ENCODE measurements around the gene CPNE5.

The CPNE5 gene

DNA sequence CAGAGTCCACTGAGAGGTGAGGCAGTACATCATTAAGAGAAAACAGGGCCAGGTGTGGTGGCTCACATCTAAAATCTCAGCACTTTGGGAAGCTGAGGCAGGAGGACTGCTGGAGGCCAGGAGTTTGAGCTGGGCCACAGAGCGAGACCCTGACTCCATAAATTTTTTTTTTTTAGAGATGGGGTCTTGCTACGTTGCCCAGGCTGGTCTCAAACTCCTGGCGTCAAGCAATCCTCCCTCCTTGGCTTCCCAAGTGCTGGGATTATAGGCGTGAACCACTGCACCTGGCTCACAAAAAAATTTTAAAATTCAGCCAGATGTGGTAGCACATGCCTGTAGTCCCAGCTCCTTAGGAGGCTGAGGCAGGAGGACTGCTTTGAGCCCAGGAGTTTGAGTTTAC is 18.1 kb upstream of the CPNE5 start:
- no peak for DNase-seq

DNA sequence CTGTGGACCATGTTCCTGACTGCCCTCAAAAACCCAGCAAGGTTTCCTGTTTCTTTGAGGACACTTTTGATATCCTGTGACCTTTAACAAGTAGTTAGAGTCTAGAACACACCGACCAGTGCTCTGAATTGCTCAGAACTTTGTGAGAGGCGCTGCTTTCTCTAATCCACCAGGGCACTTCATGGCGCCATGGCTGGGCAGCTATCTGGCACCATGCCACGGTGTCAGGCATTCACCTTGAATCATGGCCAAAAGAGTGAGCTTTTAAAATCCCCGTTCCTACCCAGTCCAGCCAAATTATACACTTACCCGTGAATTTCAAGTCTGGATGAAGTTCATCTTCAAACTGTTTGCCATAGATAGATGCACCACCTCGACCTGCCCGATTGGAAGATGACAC is 17.0 kb upstream of the CPNE5 start:
- DNase-seq = no peak

DNA sequence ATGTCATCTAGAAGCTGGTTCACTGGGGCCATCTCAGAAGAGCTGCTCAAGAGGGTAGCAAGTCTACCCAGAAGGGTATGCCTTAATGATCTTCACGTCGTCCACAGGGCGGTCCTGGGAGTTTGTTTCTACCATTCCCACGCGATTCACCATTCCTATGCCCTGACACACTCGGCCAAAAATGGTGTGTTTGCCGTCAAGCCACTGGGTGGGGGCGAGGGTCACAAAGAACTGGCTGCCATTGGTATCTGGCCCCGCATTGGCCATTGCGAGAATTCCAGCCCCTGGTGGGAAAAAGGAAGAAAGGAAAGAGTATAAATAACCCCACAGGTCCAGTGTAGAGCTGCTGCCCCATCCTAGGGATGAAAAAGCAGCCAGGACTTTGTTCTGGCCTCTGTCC is 16.5 kb upstream of the CPNE5 start:
- DNase-seq = no peak

DNA sequence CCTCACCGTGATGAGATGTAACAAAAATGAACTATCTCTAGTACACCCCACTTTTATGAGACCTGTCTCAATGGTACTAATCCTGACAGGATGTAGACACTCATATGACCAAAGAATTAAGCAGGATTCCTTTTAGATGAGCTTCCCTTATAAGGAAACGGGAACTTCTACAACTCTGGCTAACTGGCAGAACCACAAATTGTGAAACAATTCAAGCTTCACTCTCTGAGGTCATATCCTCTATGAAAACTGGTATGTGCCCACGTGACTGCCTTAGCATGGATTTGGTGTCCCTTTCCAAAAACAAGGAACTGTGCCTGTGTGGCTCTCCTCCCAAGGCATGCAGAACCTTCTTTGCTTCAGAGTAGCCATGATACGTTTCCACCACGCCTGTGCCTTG is 14.1 kb upstream of the CPNE5 start:
- DNase-seq = peak; percentile 83

DNA sequence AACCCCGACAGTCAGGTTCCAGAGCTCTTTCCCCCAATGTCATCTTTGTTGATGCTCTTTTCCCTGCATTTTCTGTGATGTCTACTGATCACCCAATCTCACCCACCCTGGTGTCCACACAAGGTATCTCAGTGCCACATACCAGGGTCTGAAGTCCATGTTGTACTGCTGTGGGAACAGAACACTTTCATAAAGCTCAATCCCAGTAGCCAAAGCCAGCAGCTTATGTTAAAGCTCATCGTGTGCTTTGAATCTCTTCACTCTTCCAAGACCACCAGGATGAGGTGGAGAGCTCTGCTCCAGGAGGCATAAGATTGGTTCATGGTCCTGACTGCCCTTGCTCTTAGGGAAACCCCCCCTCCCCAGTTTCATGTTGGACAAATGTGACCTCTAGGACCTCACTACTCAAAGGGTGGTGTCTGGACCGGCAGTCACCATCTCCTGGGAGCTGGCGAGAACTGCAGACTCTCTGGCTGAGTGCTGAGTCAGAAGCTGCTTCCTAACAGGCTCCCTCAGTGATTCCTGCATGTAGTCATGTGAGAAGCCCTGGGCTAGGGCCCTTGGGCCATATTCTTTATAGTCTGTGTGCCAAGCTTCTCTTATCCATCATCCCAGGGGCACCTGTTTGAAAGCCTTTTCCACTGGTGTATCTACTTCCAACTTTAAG is 13.4 kb upstream of the CPNE5 start:
- peak; percentile 59 for DNase-seq

DNA sequence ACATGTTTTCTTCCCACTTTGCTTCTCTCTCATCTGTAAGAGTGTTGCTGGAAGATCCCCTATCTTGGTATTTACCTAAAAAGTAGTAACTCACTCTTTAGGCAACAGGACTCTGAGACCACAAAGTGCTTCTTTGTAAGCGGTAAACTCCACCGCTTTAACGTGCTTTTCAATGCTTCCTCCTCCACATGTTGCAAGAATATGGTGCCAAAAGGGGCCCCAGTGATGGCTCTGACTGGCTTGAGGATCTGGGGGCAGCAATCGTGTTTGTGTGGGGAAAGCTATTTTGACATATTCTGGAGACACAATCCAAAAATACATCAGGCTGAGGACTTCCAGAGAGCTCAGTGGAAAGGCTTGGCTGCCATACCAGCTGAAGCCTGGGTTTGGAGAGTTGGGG is 12.4 kb upstream of the CPNE5 start:
- DNase-seq = no peak

DNA sequence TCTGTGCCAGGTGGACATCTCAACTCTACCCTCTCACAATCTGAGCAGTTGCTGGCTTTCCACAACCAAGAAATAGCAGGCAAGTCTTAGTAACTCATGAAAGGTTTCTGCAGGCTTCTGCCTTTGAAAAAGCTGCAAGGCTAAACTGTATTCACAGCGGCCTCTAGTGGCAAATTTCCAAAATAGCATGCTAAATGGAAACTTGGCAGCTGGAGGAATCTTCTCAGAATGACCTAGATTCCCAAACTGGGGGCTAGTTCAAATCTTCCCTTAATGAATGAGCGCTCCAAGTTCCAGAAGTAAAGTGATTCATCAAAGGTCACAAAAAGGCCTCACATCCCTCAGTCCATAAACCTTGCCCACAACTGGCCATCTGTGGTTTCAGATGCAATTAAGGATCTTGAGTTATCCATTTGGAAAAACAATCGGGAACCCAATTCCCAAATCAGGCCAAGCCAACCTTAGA is 11.9 kb upstream of the CPNE5 start:
- DNase-seq = peak; percentile 65

DNA sequence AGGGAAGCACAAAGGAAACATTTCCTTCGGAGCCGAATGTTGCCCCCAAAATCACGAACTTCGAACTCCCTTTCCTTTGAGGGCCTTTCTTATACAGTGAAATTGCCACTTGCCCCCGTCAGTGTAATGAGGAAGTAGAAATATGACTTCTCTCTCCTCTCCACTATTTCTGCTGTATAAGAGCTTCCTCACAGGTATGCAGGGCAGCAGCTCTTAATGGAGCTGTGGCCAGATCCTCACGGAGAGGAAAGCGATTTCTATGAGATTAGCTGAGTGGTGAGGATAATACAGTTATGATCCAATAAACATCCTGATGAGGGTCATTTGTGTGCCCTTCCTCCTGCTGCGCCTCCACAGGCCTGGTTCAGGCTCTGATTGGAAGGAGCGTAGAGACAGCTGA is 10.8 kb upstream of the CPNE5 start:
- DNase-seq = no peak

DNA sequence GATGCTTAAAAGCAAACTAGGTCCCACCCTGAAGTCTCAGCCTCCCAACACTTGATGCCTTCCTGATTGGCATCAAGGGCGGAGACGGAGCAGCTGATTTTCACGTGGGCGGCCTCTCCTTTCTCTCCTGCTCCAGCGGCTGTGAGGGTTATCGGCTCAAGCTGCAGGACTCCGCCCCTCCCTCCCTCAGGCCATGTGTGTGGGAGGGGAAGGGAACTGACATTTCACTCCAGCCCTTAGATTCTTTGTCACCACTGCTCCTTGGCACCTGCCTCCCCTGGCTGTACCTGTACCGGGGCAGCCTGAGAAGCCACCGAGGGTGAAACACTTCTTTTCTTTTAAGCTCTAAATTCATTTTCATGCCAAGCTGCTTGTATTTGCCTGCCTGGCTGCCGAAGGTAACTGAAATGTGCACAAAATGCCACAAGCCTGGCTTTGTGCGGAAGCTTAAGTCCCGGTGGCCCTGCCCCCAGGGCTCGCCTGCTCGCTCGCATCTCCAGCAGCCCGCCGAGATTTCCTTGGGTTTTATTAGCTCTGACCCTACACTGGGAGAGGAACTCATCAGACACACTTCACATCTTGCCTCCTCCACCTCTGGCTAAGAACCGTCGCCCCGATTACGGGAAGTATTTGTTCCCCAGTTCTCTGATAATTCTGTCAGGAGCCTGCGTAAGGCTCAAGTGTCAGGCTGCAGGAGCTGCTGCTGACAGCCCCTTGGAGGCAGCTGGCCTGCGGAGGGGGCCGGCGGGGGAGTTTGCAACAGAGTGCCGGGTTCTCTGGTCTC is 9.6 kb upstream of the CPNE5 start:
- DNase-seq = no peak

DNA sequence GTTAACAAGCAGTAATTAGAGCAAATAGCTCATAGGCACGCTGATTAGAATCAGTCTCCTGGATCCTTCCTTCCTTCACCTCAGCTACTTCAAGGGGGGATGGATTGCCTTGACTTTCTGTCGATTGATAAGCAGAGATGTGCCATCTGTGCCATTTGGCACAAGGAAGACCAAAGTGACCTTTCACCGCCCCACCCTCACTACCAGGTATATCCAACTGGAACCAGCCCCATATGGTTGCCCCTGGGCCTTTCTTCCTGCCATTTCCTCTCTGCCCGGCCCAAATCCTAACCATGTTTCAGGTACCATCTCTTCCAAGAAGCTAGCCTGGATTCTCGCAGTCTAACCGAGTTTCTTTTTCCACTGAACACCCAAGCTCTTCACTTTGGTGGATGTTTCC is 8.7 kb upstream of the CPNE5 start:
- no peak for DNase-seq

DNA sequence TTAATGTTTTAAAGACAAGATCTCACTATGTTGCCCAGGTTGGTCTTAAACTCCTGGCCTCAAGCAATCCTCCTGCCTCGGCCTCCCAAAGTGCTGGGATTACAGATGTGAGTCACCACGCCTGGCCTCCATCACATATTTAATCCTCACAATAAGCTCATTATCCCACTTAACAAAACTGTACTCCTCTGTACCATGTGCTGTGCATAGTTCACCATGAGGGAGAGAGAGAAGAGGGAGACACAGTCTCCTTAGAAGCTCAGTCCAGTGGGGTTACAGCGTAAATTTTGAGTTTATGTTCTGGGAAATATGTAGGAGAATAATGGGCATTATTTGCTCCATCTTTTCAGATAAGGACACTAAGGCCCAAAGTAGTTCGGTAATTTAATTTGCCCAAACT is 7.9 kb upstream of the CPNE5 start:
- no peak for DNase-seq

DNA sequence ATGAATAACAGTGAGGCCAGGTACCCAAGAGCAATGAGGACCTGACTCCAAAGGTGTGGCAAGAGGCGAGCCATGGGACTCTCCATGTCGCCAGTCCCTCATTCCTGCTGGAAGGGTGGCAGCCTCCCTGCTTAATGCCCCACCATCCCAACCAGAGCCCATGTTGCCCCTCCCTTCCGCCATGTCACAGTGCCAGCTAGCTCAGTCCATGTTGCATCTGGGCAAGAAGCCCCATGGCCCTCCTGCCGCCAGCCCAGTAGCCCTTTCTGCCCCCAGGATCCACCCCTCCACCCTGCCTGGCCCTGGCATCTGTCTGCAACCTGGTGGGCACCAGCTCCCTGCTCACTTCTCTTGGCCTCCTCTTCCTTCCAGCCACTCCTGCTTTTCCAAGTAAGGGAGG is 6.0 kb upstream of the CPNE5 start:
- DNase-seq = no peak

DNA sequence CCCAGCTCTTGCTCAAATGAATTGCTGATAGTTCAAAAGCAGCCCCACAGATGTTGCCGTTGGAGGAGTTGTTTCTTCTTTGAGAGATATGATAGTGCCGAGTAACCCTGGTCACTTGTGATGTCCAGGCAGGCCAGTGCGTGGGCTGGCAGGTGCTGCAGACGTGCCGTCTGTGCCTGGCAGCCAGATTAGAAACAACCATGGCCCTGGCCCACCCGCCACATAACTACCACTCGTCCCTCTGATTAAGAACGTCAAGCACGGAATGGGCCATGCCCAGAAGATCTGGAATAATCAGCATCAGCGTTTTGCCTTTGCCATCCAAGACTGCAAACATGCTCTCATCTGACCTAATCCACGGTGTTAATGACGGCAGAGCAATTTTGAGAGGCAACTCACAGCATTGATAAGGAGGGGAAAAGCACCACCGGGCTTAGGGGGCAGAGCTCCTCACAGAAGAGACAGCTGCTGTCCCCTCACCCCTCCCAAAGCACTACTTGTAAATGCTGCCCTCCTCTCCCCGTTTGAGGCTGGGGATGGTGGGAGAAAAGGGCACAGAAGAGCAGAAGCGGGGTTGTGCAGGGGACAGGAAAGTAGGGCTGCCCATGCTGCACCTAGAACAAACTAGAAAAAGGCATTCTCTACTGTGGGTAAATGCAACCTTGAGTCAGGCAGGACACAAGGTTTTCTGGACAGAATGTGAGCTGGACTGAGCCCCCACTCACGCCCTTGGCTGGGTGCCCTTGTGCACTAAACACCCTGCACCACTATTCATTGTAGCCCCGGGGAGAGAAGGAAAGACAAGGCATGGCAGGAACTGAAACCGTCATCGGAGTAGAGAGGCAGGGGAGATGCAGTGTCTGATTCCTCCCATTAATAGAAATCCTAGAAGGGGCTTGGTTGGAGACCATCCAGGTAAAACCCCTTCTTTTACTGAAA is 5.3 kb upstream of the CPNE5 start:
- no peak for DNase-seq

DNA sequence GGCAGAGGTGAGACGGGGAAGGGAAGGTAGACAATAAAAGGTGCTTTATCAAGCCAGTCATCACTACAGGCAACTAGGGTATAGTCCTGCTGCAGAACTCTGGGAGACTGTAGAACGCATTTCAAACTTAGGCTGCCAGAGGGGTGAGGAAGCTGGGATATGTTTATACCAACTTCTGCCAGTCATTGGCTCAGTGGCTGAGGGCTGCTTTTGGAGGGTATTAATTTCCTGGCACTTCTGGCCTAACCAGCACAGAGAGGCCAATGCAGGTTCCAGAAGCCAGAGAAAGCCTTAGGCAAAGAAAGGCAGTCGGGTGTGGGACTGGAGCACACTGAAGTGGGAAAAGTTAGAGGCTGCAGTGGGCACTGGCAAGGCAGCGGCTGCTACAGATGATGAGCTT is 3.9 kb upstream of the CPNE5 start:
- no peak for DNase-seq

DNA sequence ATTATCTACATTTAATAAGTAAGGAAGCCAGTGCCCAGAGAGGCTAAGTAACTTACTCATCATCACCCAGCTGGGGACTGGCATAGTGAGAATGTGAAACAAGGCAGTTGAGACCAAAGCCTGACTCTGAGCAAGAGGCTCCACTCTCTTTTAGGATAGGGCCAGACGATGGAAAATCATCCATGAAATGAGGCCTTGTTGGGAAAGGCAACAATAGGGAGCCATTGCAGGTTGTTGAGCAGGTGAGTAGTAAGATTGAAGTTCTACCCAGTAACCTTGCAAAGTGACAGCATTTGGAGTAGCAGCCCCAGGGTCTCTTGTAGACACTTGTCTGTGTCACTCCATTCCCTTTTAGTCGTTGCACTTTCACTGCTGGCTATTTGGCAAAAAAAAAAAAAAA is 2.5 kb upstream of the CPNE5 start:
- no peak for DNase-seq

DNA sequence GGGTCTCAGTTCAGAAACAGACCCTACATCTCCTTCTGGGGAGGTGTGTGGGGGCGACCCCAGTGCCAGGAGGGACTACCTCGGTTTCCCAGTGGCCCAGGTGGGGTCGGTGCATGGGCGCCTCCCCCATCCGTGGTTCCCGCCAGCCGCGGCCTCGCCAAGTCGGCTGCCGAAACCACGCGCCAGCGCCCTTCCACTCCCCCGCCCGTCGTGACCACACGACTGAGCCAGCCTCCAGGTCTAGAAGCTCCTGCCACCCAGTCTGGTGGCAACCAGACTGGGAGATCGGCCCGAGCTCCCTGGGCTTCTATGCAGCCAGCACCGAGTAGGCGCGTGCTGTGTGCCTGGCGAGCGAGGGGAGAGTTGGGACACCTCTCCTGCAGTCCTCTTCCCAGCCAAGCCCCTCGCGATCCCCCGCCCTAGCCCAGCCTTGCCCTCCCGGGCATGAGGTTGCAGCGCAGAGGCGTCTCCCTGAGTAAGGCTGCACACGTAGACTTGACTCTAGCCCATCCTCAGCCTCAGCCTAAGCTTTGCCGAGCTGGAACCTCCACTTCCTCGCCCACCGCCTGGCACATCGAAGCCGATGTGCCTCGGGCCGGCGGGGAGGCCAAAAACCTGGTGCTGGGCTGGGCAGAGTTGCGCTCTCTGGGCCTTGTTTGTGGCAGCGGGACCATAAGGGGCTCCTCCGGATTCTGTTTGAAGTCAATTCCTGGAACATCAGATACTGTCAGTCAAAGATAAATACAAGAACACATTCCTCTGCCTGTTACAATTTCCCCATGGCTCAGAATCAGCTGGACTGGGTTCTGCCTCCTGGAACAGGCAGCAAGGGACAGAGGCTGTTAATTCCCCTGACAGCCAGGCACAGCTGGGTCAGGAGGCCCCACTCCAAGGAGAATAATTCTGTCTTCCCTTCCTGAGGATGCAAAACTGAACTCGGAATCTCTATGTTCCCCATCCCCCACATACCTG is 1.5 kb upstream of the CPNE5 start:
- DNase-seq = no peak

DNA sequence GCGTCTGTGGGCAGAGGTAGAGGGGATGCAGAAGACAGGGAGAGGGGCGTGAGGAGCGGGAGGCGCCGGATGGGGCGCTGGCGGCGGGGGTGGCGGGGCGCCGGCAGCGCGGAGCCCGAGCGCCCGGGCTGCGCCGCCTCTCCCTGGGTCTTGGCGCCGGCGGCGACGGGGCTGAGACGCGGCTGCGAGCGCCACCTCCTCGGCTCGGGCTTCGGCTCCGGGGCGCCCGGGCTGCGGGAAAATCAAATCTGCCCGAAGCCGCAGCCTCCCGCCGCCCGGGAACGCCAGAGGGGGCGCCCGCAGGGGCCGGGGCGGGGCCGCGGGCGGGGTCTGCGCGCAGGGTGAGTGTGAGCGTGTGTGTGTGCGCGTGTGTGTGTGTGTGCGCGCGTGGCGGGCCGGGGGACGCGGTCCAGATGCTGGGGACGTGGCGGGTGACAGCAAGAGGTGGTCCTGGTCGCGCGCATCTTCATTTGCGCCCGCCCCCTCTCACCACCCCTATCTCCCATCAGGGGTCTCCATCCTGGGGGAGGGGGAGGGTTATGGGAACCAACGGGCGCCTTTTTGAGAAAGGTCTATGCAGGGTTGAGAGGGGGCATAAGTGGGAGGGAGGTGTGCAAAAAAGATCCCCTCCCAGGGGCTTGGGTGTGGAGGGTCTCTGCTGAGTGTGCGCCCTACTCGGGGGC is 646 bp upstream of the CPNE5 start:
- peak; percentile 33 for DNase-seq

DNA sequence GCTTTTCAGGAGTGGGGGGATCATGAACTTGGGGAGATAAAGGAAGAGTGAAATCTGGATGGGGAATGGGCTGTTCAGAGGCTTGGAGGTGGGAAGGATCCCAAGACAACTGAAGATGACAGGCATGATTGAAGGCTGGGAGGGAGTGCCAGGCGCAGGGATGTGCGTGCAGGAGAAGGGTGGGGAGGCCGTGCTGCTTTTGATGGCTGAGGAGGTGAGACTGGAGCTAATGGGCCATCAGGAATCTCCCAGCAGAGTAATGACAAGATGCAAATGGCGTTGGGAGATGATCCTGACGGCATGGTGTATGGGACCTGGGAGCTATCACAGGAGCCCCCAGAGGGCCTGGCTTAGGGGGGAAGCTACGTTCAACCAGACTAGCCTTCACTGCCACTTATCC is 1.6 kb downstream of the CPNE5 start:
- DNase-seq = no peak

DNA sequence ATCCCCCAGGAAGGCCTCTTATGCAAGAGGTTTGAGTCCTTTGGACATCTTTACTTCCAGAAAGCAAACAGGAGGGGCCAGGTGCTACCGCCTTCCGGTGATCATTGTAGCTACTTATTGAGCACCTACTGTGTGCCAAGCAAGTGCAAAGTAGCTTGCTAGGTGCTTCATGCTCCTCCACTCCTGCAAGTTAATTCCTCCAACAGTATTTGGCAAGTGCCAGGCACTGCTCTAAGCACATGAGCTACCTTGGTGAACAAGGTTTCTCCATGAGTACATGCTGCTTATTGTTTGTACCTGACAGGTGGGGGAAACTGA is 2.3 kb downstream of the CPNE5 start:
- no peak for DNase-seq

DNA sequence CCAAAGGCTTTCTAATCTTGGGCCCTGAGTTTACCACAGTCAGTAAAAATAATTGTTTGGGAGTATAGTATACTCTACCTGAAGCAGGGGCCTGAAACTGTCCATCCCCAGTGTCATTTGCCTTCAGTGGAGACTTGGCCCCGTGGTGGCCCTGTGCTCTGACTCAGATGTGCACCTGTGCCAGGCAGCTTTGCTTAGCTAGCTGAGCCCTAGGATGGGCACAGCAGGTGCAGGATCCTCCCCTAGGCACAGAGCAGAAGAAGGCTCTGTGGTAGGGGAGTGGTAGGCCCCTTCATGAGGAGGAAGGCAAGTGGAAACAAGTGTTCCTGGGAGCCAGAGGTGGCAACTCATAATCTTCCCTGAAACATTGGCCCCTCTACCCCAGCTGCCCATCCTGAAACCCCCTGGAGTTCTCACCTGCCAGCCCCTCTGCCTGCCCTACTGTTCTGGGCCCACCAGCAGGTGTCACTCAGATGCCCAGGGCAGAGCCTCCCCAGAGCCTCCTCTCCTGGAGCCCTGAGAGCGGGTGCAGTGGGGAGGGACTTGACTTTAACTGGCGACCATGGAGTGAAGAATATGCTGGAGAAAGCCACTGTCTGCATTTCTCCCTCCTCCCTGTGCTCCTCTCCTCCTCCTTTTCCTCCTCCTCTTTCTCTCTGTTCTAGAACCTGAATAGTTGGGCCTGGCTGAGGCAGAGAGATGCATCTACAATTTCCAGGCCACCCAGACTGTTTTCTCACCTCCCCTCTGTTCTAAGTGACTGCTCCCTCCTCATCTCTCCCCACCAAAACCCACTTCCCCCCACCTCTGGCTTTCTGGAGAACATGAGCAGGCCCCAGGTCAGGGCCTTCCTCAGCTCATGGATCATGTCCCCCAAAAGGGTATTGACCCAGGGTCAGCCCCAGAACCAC is 2.9 kb downstream of the CPNE5 start:
- no peak for DNase-seq

Measured in fibroblast of skin of abdomen (primary cell).